ENCODE results near the gene OPA1.

OPA1 gene

GRCh38 chr3:193592841-193593667, at the start of gene OPA1:
Gene OPA1, plus strand, starts transcription at chr3:193593208. Its CDS starts 170 bp downstream, at chr3:193593378.
- peak; percentile 92 for DNase-seq

GRCh38 chr3:193544289-193544688, 48.7 kb upstream of the OPA1 start:
- no peak for DNase-seq

GRCh38 chr3:193545304-193545703, 47.7 kb upstream of the OPA1 start:
- DNase-seq: no peak

- DNase-seq: no peak
These were observed 46.9 kb upstream of the OPA1 start for GRCh38 chr3:193546129-193546528.

- no peak for DNase-seq
These were observed 44.6 kb upstream of the OPA1 start for GRCh38 chr3:193548406-193548805.

- no peak for DNase-seq
These were observed 40.1 kb upstream of the OPA1 start for GRCh38 chr3:193552923-193553322.

GRCh38 chr3:193553586-193553985, 39.4 kb upstream of the OPA1 start:
- DNase-seq: no peak

- no peak for DNase-seq
These were observed 38.2 kb upstream of the OPA1 start, which contains the start of gene ATP13A4 for GRCh38 chr3:193554811-193555210. Gene ATP13A4, minus strand, starts transcription at chr3:193554895. Its CDS starts 96 bp downstream, at chr3:193554799.

GRCh38 chr3:193556841-193557240, 36.2 kb upstream of the OPA1 start:
- no peak for DNase-seq

- no peak for DNase-seq
These were observed 33.9 kb upstream of the OPA1 start for GRCh38 chr3:193559100-193559499.

GRCh38 chr3:193560091-193560490, 32.9 kb upstream of the OPA1 start:
- DNase-seq: no peak

GRCh38 chr3:193560870-193561269, 32.1 kb upstream of the OPA1 start:
- no peak for DNase-seq

GRCh38 chr3:193563426-193563825, 29.6 kb upstream of the OPA1 start:
- no peak for DNase-seq

- no peak for DNase-seq
These were observed 29.0 kb upstream of the OPA1 start for GRCh38 chr3:193564012-193564411.

GRCh38 chr3:193569119-193569518, 23.9 kb upstream of the OPA1 start:
- no peak for DNase-seq

GRCh38 chr3:193572426-193572908, 20.5 kb upstream of the OPA1 start:
- peak; percentile 53 for DNase-seq

GRCh38 chr3:193573403-193574191, 19.4 kb upstream of the OPA1 start:
- no peak for DNase-seq

- DNase-seq: no peak
These were observed 18.4 kb upstream of the OPA1 start for GRCh38 chr3:193574488-193575070.

GRCh38 chr3:193585530-193585929, 7.5 kb upstream of the OPA1 start:
- DNase-seq: no peak

GRCh38 chr3:193586526-193586925, 6.5 kb upstream of the OPA1 start:
- no peak for DNase-seq

GRCh38 chr3:193589129-193589528, 3.9 kb upstream of the OPA1 start:
- no peak for DNase-seq

GRCh38 chr3:193589616-193590015, 3.4 kb upstream of the OPA1 start:
- no peak for DNase-seq

- DNase-seq: no peak
These were observed 2.7 kb upstream of the OPA1 start for GRCh38 chr3:193590088-193590856.
